Sigmoid colon (tissue), 4 donors: ENCODE data around the gene FBXL4.

ENCODE experiments used
- POLR2AphosphoS5 ChIP-seq, 4 donors: sonication (generic); formaldehyde crosslinking; IDR thresholded peaks; one replicate each; pipeline ENCODE4 v1.6.1; 2017; ENCODE audit warnings: antibody characterized with exemption in 4 of 4
- TF ChIP-seq, protein P1 (sequence below), 4 experiments: fragments of 450-650 bp in 3 of 4; fragments of 200-600 bp in 1 of 4; IDR thresholded peaks; one replicate each; pipeline ENCODE4 v1.5.1; 2016 to 2019; ENCODE audit warnings: antibody characterized with exemption in 4 of 4, mild to moderate bottlenecking in 3 of 4, moderate library complexity in 2 of 4

DNA sequence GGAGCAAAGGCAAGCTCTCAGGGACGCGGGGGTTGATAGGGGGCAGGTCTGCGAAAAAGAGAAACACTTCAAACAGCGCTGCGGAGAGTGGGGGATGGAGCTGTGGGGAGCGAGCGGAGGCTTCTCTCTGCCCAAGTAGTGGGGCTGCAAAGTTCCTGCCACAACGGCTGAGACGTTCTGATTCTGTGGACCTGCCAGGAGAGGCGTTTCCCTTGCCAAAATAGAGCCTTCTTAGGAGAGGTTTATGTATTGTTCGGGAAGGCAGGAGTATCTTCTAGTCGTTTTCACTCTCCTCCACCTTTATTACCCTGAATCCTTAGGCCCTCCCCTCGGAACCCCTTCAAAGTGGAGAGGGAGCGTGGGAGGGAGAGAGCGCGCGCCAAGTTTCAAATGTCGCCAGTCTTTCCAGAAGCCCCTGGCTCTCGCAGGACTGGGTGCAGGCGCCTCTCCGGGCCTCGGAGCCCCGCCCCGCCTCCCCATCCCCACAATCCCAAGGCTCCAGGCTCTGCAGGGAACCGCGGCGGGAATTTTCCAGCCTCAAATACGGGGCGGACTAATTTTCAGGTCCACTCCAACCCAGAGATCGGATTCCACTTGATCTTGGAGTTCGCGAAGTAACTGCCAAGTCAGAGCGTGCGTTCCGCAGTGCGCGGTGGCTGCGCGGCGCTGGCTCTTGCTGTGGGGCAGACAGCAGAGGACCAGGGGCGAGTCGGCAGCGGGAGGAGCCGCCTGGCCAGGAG lies 123.4 kb downstream of the FBXL4 start:
- TF ChIP-seq, protein P1, sequence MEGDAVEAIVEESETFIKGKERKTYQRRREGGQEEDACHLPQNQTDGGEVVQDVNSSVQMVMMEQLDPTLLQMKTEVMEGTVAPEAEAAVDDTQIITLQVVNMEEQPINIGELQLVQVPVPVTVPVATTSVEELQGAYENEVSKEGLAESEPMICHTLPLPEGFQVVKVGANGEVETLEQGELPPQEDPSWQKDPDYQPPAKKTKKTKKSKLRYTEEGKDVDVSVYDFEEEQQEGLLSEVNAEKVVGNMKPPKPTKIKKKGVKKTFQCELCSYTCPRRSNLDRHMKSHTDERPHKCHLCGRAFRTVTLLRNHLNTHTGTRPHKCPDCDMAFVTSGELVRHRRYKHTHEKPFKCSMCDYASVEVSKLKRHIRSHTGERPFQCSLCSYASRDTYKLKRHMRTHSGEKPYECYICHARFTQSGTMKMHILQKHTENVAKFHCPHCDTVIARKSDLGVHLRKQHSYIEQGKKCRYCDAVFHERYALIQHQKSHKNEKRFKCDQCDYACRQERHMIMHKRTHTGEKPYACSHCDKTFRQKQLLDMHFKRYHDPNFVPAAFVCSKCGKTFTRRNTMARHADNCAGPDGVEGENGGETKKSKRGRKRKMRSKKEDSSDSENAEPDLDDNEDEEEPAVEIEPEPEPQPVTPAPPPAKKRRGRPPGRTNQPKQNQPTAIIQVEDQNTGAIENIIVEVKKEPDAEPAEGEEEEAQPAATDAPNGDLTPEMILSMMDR (IDR thresholded peaks at IDR 0.05) = no peak
- no peak for TF ChIP-seq POLR2AphosphoS5 (IDR thresholded peaks at IDR 0.05)
